GM18502 (cell line): ENCODE data around the gene HSPA8.
"Not testable (repeated sequence)": the region's sequence is repeated elsewhere in the genome, so short reads cannot be mapped to it uniquely, and the experiment has no call there.

Experiments
- ATAC-seq: cut with Tn5 transposase; IDR thresholded peaks from one replicate; pipeline ENCODE4 v1.9.1; 2021; ENCODE audit warnings: mild to moderate bottlenecking; ENCODE audit not compliant: unreplicated experiment, poor library complexity

Gene HSPA8

DNA sequence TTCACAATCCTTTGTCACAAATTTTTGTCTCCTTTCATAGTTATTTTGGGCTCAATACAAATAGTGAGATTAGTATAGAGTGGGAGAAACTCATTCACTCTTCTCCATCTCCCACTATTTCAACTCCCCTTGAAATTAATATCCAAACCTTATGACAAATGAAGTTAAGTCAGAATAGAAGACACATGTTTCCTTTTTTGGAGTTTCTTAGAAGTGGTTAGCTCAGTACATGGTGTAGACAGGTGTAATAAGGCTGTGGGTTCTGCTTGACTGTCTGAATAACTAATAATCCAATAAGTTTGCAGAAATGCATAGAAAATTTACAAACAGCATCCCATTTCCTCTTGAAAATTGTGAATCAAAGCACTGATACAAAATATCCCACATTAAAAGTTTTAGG, 10.8 kb upstream of the HSPA8 start:
- no peak for ATAC-seq

GRCh38 chr11:123072332-123072761, 10.4 kb upstream of the HSPA8 start:
- no peak for ATAC-seq

- ATAC-seq: peak; percentile 55
Measured at GRCh38 chr11:123069908-123070821, 8.2 kb upstream of the HSPA8 start.

DNA sequence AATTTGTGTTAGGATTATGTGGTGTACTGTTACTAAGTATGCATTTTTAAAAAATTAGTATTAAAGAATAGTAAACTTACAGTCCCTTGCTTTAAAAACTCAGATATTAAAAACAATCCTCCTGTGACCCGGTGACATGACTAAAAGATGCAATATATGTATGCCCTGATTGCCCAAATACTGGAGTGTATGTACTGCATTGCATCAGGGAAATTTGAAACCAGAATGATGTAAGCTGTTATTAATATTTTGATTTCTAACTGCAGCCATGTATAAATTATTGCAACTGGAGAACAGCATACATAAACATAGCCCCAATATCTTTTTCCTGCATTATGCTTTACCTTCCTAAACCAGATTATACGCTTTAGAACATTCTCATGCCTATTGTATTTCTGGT, 3.7 kb upstream of the HSPA8 start:
- ATAC-seq: no peak

- ATAC-seq: no peak
Measured at GRCh38 chr11:123063826-123064657, 2.1 kb upstream of the HSPA8 start.

- ATAC-seq: no peak
Measured at GRCh38 chr11:123062892-123063825, 1.2 kb upstream of the HSPA8 start.

DNA sequence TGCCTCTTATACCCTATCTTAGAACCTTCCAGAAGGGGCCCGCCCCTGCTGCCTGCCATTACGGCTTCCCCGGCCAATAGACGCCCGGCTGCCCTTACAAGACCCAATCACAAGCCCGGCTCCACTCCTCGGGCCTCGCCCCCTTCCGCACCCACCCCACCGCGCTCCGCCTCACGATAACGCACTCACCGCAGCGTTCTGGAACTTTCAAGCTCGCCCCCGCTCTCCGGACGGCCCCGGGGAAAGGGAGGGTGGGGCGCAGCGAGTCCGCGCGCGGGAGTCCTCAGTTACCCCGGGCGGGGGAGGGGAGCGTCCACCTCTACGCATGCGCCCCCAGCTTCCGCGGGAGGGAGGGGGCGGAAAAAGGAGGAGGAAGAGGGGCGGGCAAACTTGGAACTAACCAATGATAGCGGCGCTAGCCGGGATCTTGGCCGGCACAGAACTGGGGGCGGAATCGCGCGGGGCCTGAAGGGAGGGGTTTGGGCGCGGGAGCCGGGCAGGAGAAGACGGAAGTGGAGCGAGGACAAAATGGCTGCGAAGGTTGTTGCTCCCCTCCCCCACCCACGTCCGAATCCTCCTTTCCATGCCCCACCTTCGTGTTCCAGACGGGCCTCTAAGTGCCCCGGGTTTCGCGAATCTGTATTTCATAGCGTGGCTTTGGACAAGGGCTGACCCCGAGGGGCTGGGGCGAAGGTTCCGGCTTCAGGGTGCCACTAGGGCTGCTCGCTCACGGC, 389 bp upstream of the HSPA8 start:
- peak; percentile 90 for ATAC-seq

DNA sequence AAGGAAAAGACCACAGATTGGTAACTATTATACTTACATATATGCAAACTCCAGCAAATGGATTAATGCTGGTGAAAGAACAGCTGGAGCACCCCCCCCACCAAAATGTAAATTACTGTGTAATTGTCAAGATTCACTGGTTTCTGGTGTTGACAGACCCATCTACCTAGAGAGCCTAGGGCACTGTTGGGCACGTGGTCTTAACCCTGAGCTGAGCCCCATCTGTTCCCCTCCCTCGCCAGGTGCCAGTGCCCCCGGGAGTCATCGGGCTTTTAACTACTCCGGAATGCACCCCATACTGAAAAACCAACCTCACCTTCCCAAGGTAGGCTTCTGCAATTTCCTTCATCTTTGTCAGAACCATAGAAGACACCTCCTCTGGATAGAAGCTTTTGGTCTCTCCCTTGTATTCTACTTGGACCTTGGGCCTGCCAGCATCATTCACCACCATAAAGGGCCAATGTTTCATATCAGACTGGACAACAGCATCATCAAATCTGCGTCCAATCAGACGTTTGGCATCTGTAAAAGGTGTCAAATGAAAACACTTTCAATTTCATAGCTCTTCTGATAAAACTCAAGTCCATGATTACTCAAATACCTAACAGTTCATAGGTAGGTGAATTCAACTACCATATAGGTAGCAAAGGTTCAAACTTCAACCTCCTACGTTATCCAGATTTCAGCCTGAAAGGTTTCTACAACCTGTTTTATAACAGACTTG, 1.5 kb downstream of the HSPA8 start:
- no peak for ATAC-seq

DNA sequence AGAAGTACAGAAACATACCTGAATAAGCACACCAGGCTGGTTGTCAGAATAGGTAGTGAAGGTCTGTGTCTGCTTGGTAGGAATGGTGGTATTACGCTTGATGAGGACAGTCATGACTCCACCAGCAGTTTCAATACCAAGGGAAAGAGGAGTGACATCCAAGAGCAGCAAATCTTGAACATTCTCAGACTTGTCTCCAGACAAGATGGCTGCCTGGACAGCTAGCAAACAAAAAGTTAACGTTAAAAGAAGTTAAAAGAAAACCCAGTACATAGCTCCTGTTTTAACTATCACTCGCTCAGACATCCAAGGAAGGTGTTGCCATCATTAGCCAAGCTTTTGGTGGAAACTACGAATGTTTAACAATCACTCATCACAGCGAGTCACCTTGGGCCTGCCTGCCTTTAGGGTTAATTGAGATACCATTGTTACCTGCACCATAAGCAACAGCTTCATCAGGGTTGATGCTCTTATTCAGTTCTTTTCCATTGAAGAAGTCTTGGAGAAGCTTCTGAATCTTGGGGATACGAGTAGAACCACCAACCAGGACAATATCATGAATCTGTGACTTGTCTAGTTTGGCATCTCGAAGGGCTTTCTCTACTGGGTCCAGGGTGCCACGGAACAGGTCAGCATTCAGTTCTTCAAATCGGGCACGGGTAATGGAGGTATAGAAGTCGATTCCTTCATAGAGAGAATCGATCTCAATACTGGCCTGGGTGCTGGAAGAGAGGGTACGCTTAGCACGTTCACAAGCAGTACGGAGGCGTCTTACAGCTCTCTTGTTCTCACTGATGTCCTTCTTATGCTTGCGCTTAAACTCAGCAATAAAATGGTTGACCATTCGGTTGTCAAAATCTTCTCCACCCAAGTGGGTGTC, 2.7 kb downstream of the HSPA8 start:
- ATAC-seq: not testable (repeated sequence)

DNA sequence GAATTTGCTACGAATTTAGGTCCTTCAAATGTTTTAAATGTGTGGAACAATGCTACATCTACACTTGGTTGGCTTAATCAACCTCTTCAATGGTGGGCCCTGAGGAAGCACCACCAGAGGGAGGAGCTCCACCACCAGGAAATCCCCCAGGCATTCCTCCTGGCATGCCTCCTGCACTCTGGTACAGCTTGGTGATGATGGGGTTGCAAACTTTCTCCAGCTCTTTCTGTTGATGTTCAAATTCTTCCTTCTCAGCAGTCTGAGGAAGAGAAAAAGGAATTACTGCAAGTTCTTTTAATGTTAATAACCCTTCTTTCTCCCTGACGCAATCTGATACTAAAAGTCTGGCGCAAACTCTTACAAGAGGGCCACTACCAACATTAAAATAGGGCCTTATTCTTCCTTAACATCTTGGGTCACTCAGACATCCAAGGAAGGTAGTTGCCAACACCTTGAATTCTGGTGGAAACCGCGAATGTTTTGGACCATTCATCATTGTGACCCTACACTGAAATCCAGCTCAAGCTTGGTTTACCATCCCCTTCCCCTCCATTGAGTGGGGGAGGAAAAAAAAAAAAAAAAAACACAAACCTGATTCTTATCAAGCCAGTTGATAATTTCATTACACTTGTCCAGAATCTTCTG, 4.2 kb downstream of the HSPA8 start:
- ATAC-seq: no peak

- no peak for ATAC-seq
Measured at GRCh38 chr11:123056835-123057491, 5.0 kb downstream of the HSPA8 start.

- ATAC-seq: no peak
Measured at GRCh38 chr11:123055191-123055901, 6.6 kb downstream of the HSPA8 start.

DNA sequence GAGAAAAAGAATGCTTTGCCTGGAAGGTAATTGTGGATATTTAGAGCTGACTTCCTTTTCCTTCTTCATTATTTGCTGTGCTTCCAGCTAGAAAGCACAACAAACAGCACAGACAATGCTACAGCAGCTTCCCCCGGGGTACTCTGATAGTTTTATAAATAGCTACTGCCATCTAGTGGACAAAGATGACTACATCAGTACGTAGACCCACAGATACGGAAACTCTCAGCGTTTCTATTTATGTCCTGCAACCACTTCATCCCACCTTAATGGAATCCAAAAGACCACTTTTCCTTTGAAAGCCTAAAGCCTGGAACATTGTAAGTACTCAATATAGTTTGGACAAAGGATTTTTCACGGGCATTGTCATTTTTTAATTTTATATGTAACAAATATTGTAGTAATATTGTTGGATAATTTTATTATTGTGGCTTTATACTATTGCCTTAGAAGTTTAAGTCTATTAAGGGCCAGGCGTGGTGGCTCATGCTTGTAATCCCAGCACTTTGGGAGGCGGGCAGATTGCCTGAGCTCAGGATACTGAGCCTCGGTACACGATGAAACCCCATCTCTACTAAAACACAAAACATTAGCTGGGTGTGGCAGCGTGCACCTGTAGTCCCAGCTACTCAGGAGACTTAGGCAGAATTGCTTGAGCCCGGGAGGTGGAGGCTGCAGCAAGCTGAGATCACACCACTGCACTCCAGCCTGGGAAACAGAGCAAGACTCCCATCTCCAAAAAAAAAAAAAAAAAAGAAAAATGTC, 7.5 kb downstream of the HSPA8 start:
- ATAC-seq: peak; percentile 72

GRCh38 chr11:123052901-123053721, 8.8 kb downstream of the HSPA8 start:
- no peak for ATAC-seq

GRCh38 chr11:123051634-123052033, 10.3 kb downstream of the HSPA8 start:
- ATAC-seq: no peak
